A549 (cell line): ENCODE results near the gene SGCA. TPM values are rescaled to one million over a fixed set of nuclear protein-coding genes. Genes with fewer than 3 reads are reported as not detected.

Source experiments
- ATAC-seq, 2 experiments: fragments of 200-7000 bp in 1 of 2; fragments of >200 bp in 1 of 2; cut with Nextera tagmentation in 1 of 2; cut with Tn5 transposase in 1 of 2; 3 replicates each; pipeline versions ENCODE4 v1.8.0 to v1.9.1; 2018 to 2020; ENCODE audit warnings: mild to moderate bottlenecking in 1 of 2, moderate library complexity in 1 of 2
- CTCF ChIA-PET: fragments of 300-600 bp; sonication (Branson Sonifier 250); formaldehyde crosslinking; extraction: SDS; loops from one replicate; lab custom pipeline; 2021; ENCODE audit warnings: antibody characterized with exemption, inconsistent platforms; lab: Yijun Ruan, JAX
- POLR2A ChIA-PET: fragments of 350-600 bp; formaldehyde crosslinking; extraction: SDS; loops from one replicate; lab custom pipeline; 2021; ENCODE audit warnings: antibody characterized with exemption, inconsistent platforms; lab: Yijun Ruan, JAX
- DNase-seq, 2 experiments: peaks; one replicate each; pipeline versions ENCODE4 v3.0.0 to v3.0.0-alpha.2; 2011 to 2016; ENCODE audit warnings: low read depth in 1 of 2, low spot score in 1 of 2
- FAIRE-seq: peaks from 2 replicates; lab custom pipeline; 2011; peaks lifted over from hg19 to GRCh38; lab: Jason Lieb, UNC
- H3K27ac ChIP-seq, 2 experiments: fragments of >200 bp; sonication (Bioruptor Twin); formaldehyde crosslinking; 3 replicates each; pipeline ENCODE4 v1.5.1; 2016 to 2017
- H3K4me1 ChIP-seq: fragments of >200 bp; sonication (Bioruptor Twin); formaldehyde crosslinking; 3 replicates; pipeline ENCODE4 v1.6.1; 2016
- H3K4me2 ChIP-seq: fragments of >200 bp; sonication (Bioruptor Twin); formaldehyde crosslinking; 3 replicates; pipeline ENCODE4 v1.6.1; 2016
- H3K4me3 ChIP-seq: fragments of >200 bp; sonication (Bioruptor Twin); formaldehyde crosslinking; 3 replicates; pipeline ENCODE4 v1.5.1; 2016
- H3K9me3 ChIP-seq: fragments of >200 bp; sonication (Bioruptor Twin); formaldehyde crosslinking; 3 replicates; pipeline ENCODE4 v1.6.1; 2016
- ATOH8 ChIP-seq: fragments of 250-450 bp; sonication (Bioruptor Pico); IDR thresholded peaks from 2 replicates; pipeline ENCODE4 v1.5.0; 2020; ENCODE audit warnings: low read depth, mild to moderate bottlenecking, moderate library complexity
- CEBPB ChIP-seq, 2 experiments: fragments of >200 bp in 1 of 2; sonication (Bioruptor Twin) in 1 of 2; formaldehyde crosslinking in 1 of 2; IDR thresholded peaks; 2 replicates each; pipeline ENCODE4 v1.6.1; 2012 to 2016
- CHD2 ChIP-seq: fragments of 150-350 bp; IDR thresholded peaks from 2 replicates; pipeline ENCODE4 v1.6.1; 2014; ENCODE audit warnings: low read length; ENCODE audit not compliant: partially characterized antibody
- E2F6 ChIP-seq: IDR thresholded peaks from 2 replicates; pipeline ENCODE4 v1.6.1; 2012; ENCODE audit warnings: low read depth, borderline replicate concordance
- EHF ChIP-seq: fragments of 250-450 bp; sonication (Bioruptor Pico); IDR thresholded peaks from 2 replicates; pipeline ENCODE4 v1.5.0; 2020; ENCODE audit warnings: mild to moderate bottlenecking
- EP300 ChIP-seq, 2 experiments: fragments of >200 bp; sonication (Bioruptor Twin); formaldehyde crosslinking; IDR thresholded peaks; 2 replicates in 1 of 2; 3 replicates in 1 of 2; pipeline ENCODE4 v1.6.1; 2016 to 2017
- GATA3 ChIP-seq: IDR thresholded peaks from 2 replicates; pipeline ENCODE4 v1.6.1; 2012; ENCODE audit warnings: borderline replicate concordance
- HMGXB4 ChIP-seq: fragments of 250-450 bp; sonication (Bioruptor Pico); IDR thresholded peaks from 2 replicates; pipeline ENCODE4 v1.5.0; 2021; ENCODE audit warnings: mild to moderate bottlenecking, moderate library complexity, borderline replicate concordance
- HOXA7 ChIP-seq: fragments of 250-450 bp; sonication (Bioruptor Pico); IDR thresholded peaks from 2 replicates; pipeline ENCODE4 v1.5.0; 2020; ENCODE audit warnings: mild to moderate bottlenecking, moderate library complexity
- KDM1A ChIP-seq: fragments of 200-600 bp; sonication (generic); IDR thresholded peaks from 2 replicates; pipeline ENCODE4 v1.6.1; 2016; ENCODE audit warnings: low read depth, mild to moderate bottlenecking
- MYC ChIP-seq: IDR thresholded peaks from 2 replicates; pipeline ENCODE4 v1.6.1; 2012; ENCODE audit warnings: mild to moderate bottlenecking, inconsistent platforms, low read length, improper control_type of control experiment, borderline replicate concordance
- PHF8 ChIP-seq: fragments of 200-600 bp; sonication (generic); IDR thresholded peaks from 2 replicates; pipeline ENCODE4 v1.6.1; 2016; ENCODE audit warnings: low read depth, mild to moderate bottlenecking, antibody characterized with exemption, moderate library complexity, borderline replicate concordance
- POLR2AphosphoS2 ChIP-seq: conservative IDR thresholded peaks from 2 replicates; pipeline ENCODE4 v1.6.1; 2012; ENCODE audit warnings: low read length, improper control_type of control experiment, inconsistent platforms
- SREBF2 ChIP-seq: fragments of 450-650 bp; IDR thresholded peaks from 2 replicates; pipeline ENCODE4 v1.6.1; 2014; ENCODE audit warnings: mild to moderate bottlenecking, moderate library complexity
- TFCP2L1 ChIP-seq: fragments of 250-450 bp; sonication (Bioruptor Pico); IDR thresholded peaks from 2 replicates; pipeline ENCODE4 v1.5.0; 2021; ENCODE audit warnings: mild to moderate bottlenecking
- ZC3H11A ChIP-seq: fragments of 450-650 bp; IDR thresholded peaks from 2 replicates; pipeline ENCODE4 v1.6.1; 2014; ENCODE audit warnings: antibody characterized with exemption, mild to moderate bottlenecking
- WGBS: methylation state at CpG from one replicate; pipeline ENCODE4 v1.1.6; 2017; ENCODE audit errors: missing lambda C conversion rate; 5-methylcytosine and 5-hydroxymethylcytosine counted together
- polyA plus RNA-seq, 4 experiments: library from polyadenylated mRNA; depleted of rRNA in 3 of 4; stranded (reverse); fragments of >200 nt; fragmentation: RNase III in 1 of 4; extraction: RNeasy Plus Mini Kit Qiagen cat#74134 plus additional on column Dnase treatment in 1 of 4; gene quantifications; 2 replicates in 3 of 4; 3 replicates in 1 of 4; pipeline ENCODE4 v1.2.3, GENCODE V29; 2011 to 2017
- TF ChIP-seq, protein P1 (sequence below): fragments of 150-350 bp; IDR thresholded peaks from 2 replicates; pipeline ENCODE4 v1.6.1; 2014; ENCODE audit warnings: low read depth, mild to moderate bottlenecking, low read length
- TF ChIP-seq, protein P2 (sequence below): fragments of 200-600 bp; sonication (generic); IDR thresholded peaks from 2 replicates; pipeline ENCODE4 v1.6.1; 2016; ENCODE audit warnings: antibody characterized with exemption, mild to moderate bottlenecking, moderate library complexity

SGCA gene
- polyA plus RNA-seq, 2 of the 4 experiments (the other 2 are of a cell fraction): 0.44 to 3.4 TPM

GRCh38 chr17:50136096-50136687 lies 29.6 kb upstream of the SGCA start:
- no peak overlapping the region for H3K4me2 ChIP-seq
- no peak overlapping the region for H3K4me3 ChIP-seq
- no peaks in the 10 kb centered on the region for H3K9me3 ChIP-seq
- ChIA-PET POLR2A (interaction anchor here (1.0 kb wide), 1 partner anchor 16 kb away, joined by 6 read pairs; no protein-coding TSS in a partner anchor), CTCF (interaction anchor here (0.6 to 60.2 kb wide), 13 partner anchors 10 to 256 kb away, joined by 3 to 1356 read pairs (median 6); partner anchors contain the start of genes ITGA3, PDK2, PPP1R9B and SGCA)
- DNase-seq (no peak), FAIRE-seq (no peak), ATAC-seq (no peak)
- TF ChIP-seq, protein P1, sequence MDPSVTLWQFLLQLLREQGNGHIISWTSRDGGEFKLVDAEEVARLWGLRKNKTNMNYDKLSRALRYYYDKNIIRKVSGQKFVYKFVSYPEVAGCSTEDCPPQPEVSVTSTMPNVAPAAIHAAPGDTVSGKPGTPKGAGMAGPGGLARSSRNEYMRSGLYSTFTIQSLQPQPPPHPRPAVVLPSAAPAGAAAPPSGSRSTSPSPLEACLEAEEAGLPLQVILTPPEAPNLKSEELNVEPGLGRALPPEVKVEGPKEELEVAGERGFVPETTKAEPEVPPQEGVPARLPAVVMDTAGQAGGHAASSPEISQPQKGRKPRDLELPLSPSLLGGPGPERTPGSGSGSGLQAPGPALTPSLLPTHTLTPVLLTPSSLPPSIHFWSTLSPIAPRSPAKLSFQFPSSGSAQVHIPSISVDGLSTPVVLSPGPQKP: no peak
- TF ChIP-seq, protein P2, sequence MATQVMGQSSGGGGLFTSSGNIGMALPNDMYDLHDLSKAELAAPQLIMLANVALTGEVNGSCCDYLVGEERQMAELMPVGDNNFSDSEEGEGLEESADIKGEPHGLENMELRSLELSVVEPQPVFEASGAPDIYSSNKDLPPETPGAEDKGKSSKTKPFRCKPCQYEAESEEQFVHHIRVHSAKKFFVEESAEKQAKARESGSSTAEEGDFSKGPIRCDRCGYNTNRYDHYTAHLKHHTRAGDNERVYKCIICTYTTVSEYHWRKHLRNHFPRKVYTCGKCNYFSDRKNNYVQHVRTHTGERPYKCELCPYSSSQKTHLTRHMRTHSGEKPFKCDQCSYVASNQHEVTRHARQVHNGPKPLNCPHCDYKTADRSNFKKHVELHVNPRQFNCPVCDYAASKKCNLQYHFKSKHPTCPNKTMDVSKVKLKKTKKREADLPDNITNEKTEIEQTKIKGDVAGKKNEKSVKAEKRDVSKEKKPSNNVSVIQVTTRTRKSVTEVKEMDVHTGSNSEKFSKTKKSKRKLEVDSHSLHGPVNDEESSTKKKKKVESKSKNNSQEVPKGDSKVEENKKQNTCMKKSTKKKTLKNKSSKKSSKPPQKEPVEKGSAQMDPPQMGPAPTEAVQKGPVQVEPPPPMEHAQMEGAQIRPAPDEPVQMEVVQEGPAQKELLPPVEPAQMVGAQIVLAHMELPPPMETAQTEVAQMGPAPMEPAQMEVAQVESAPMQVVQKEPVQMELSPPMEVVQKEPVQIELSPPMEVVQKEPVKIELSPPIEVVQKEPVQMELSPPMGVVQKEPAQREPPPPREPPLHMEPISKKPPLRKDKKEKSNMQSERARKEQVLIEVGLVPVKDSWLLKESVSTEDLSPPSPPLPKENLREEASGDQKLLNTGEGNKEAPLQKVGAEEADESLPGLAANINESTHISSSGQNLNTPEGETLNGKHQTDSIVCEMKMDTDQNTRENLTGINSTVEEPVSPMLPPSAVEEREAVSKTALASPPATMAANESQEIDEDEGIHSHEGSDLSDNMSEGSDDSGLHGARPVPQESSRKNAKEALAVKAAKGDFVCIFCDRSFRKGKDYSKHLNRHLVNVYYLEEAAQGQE: no peak
- no peak for TF ChIP-seq POLR2AphosphoS2
- TF ChIP-seq MYC: no peak
- TF ChIP-seq KDM1A: peak; percentile 76; the same call in 1 of the 2 replicates
- no peak for TF ChIP-seq GATA3
- TF ChIP-seq, all 56 proteins: peak for 1
- Histone ChIP-seq H3K4me1 (peaks cover 40% of the 10 kb centered on the region), H3K27ac (no peak overlapping the region)
- 92% methylated on average over 11 of the region's 11 CpGs for WGBS

DNA sequence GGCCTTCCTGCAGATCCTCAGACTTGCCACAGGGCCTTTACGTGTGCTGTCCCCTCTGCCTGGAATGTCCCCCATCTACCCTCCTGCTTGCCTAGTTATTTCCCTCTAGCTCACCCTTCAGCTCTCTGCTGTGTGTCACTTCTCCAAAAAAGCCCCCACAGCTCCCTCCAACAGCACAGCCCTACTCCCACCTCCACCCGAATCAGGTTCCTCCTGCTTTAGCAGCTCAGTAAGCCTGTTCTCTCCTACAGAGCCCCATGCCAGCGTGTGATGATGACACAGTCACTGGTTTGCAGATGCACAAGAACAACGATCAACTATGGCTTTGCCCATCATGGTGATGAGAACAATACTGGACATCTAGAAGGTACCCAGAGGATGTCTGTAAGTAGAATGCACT lies 28.8 kb upstream of the SGCA start:
- no peak overlapping the region for H3K27ac ChIP-seq
- no peaks in the 10 kb centered on the region for H3K9me3 ChIP-seq
- ChIA-PET POLR2A (interaction anchor here (0.6 to 1.0 kb wide), 2 partner anchors 15 kb away, joined by 3 to 6 read pairs; no protein-coding TSS in a partner anchor), CTCF (interaction anchor here (0.6 to 60.2 kb wide), 9 partner anchors 11 to 257 kb away, joined by 3 to 1356 read pairs (median 6); partner anchors contain the start of genes ITGA3, PDK2, PPP1R9B and SGCA)
- 96% methylated on average over 4 of the region's 4 CpGs for WGBS
- FAIRE-seq (no peak), DNase-seq (no peak), ATAC-seq (no peak)
- TF ChIP-seq TFCP2L1 (CRISPR knock-in tag) (no peak), EHF (no peak), CEBPB (IDR thresholded peaks at IDR 0.05) (no peak), ATOH8 (CRISPR knock-in tag) (no peak), GATA3 (no peak), EP300 (IDR thresholded peaks at IDR 0.05) (no peak), E2F6 (no peak), HMGXB4 (no peak), ZC3H11A (no peak), HOXA7 (CRISPR knock-in tag) (no peak), PHF8 (no peak), SREBF2 (no peak), MYC (no peak), CHD2 (no peak)
- H3K4me1 ChIP-seq: peaks cover 40% of the 10 kb centered on the region
- no peak overlapping the region for H3K4me2 ChIP-seq
- no peak overlapping the region for H3K4me3 ChIP-seq
